ENCODE results near the gene HYAL3. TPM values are rescaled to one million over a fixed set of nuclear protein-coding genes. Genes with fewer than 3 reads are reported as not detected.

HYAL3 gene
- total and polyA plus RNA-seq, 2 experiments from 2014 or later, result 2.4 to 7.1 TPM

DNA sequence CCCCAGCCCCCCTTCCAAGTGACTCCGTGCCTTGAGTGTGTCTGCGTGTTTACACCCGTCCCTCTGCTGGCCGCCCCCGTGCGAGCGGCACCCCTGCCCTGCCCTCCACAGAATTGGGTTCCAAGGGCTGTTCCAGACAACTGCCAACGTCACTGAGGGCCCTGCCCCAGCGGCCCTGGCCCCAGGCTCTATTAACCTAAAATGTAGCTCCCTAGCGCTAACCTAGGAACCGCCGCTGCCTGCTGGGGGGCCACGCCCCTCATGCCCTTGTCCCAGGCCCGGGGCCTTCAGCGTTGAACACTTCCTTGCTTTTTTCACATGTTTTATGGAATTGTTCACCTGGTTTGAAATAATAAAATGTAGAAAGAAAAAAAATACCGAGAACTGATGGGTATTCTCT, 40.2 kb downstream of the HYAL3 start:
- Histone ChIP-seq H3K9me2 (ENCODE audit: insufficient read depth) (no peaks in the 10 kb centered on the region), H3K36me3 (ENCODE audit: insufficient read depth) (peaks cover 14% of the 10 kb centered on the region), H3K4me1 (ENCODE audit: insufficient read depth) (peaks cover 19% of the 10 kb centered on the region), H2AFZ (no peak overlapping the region), H3K27ac (ENCODE audit: low read depth) (peak overlapping the region; percentile 66; the same call in 1 of the 2 replicates), H3K4me2 (no peak overlapping the region; the same call in 1 of the 2 replicates), H4K20me1 (replicated peaks; ENCODE audit: insufficient read depth) (no peaks in the 10 kb centered on the region; the same call in 1 of the 2 replicates), H3F3A (replicated peaks; ENCODE audit: low read depth) (peaks cover 30% of the 10 kb centered on the region), H3K27me3 (ENCODE audit: insufficient read depth) (no peaks in the 10 kb centered on the region), H3K79me2 (replicated peaks; ENCODE audit: insufficient read depth) (no peaks in the 10 kb centered on the region), H3K4me3 (no peak overlapping the region)
- Mint-ChIP-seq H3K36me3 (ENCODE audit: low read depth) (peaks cover 37% of the 10 kb centered on the region), H3K4me3 (no peak overlapping the region), H3K4me1 (peaks cover 35% of the 10 kb centered on the region), H3K27ac (0 out of 2 replicates have a peak overlapping the region, but pooled peaks have one; percentile 44), H3K9me3 (no peaks in the 10 kb centered on the region), H3K27me3 (ENCODE audit: insufficient read depth, low read depth, poor library complexity) (peaks cover 24% of the 10 kb centered on the region)
- no peak for DNase-seq (ENCODE audit: low spot score)
- peak; percentile 1; the same call in 1 of the 3 replicates for ATAC-seq
- no peak for TF ChIP-seq EZH2phosphoT487 (IDR thresholded peaks at IDR 0.05; ENCODE audit: unreplicated experiment)
- TF ChIP-seq ZNF462 (CRISPR knock-in tag; IDR thresholded peaks at IDR 0.05), result no peak
- no peak for TF ChIP-seq STAT1 (IDR thresholded peaks at IDR 0.05; ENCODE audit: unreplicated experiment)
- TF ChIP-seq, protein P1, sequence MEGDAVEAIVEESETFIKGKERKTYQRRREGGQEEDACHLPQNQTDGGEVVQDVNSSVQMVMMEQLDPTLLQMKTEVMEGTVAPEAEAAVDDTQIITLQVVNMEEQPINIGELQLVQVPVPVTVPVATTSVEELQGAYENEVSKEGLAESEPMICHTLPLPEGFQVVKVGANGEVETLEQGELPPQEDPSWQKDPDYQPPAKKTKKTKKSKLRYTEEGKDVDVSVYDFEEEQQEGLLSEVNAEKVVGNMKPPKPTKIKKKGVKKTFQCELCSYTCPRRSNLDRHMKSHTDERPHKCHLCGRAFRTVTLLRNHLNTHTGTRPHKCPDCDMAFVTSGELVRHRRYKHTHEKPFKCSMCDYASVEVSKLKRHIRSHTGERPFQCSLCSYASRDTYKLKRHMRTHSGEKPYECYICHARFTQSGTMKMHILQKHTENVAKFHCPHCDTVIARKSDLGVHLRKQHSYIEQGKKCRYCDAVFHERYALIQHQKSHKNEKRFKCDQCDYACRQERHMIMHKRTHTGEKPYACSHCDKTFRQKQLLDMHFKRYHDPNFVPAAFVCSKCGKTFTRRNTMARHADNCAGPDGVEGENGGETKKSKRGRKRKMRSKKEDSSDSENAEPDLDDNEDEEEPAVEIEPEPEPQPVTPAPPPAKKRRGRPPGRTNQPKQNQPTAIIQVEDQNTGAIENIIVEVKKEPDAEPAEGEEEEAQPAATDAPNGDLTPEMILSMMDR (conservative IDR thresholded peaks at IDR 0.05; ENCODE audit: low read depth in 2 of 2), result no peak; a peak in 1 of 4 replicates
- no peak for TF ChIP-seq NANOG (IDR thresholded peaks at IDR 0.05; ENCODE audit: borderline replicate concordance)
- TF ChIP-seq REST (IDR thresholded peaks at IDR 0.05; ENCODE audit: unreplicated experiment), result no peak
- TF ChIP-seq ETS1 (IDR thresholded peaks at IDR 0.05), result no peak
- no peak for TF ChIP-seq CREB1 (CRISPR knock-in tag; IDR thresholded peaks at IDR 0.05; ENCODE audit: low read depth)
- no peak for TF ChIP-seq JUNB (IDR thresholded peaks at IDR 0.05; ENCODE audit: unreplicated experiment)
- TF ChIP-seq POLR2AphosphoS5 (IDR thresholded peaks at IDR 0.05; ENCODE audit: low read depth), result no peak
- no peak for TF ChIP-seq EZH2 (IDR thresholded peaks at IDR 0.05; ENCODE audit: low read depth, unreplicated experiment)
- TF ChIP-seq ZNF331 (CRISPR knock-in tag; IDR thresholded peaks at IDR 0.05; ENCODE audit: low read depth), result no peak

Data from GM23338 (cell line).